Fibroblast of pulmonary artery (primary cell): ENCODE measurements around the gene GFM1.

Experiments used
- DNase-seq: peaks from one replicate; pipeline ENCODE4 v3.0.0-alpha.2; 2010; ENCODE audit warnings: low read depth
- H3K4me3 ChIP-seq: replicated peaks from 2 replicates; pipeline ENCODE4 v1.5.1; 2011; ENCODE audit warnings: low read depth, mild to moderate bottlenecking, control low read depth, low read length, moderate library complexity
- CTCF ChIP-seq: IDR thresholded peaks from 2 replicates; pipeline ENCODE4 v1.5.1; 2011; ENCODE audit warnings: mild to moderate bottlenecking, control low read depth, low read length, inconsistent platforms; ENCODE audit errors: missing control alignments

Gene GFM1

GRCh38 chr3:158642005-158642404 lies 2.3 kb upstream of the GFM1 start:
- DNase-seq = no peak
- no peak for TF ChIP-seq CTCF

GRCh38 chr3:158642474-158643210 lies 1.7 kb upstream of the GFM1 start:
- DNase-seq = no peak
- no peak for TF ChIP-seq CTCF
- no peak overlapping the region for H3K4me3 ChIP-seq

More at GRCh38 chr3:158642005-158642404, 2.3 kb upstream of the GFM1 start:
- no peak overlapping the region for H3K4me3 ChIP-seq

- no peak for DNase-seq
- no peak for TF ChIP-seq CTCF
- no peak overlapping the region for H3K4me3 ChIP-seq
These were observed 5.5 kb downstream of the GFM1 start for GRCh38 chr3:158649791-158650190.

GRCh38 chr3:158651192-158651591 lies 6.9 kb downstream of the GFM1 start:
- H3K4me3 ChIP-seq = no peak overlapping the region
- DNase-seq = no peak
- TF ChIP-seq CTCF = no peak

- DNase-seq = no peak
- no peak overlapping the region for H3K4me3 ChIP-seq
- no peak for TF ChIP-seq CTCF
These were observed 8.1 kb downstream of the GFM1 start for GRCh38 chr3:158652463-158652862.

- H3K4me3 ChIP-seq = no peak overlapping the region
- TF ChIP-seq CTCF = no peak
- no peak for DNase-seq
These were observed 14.6 kb downstream of the GFM1 start for GRCh38 chr3:158658889-158659288.
